Measurements from ENCODE around the gene EDAR.

DNA sequence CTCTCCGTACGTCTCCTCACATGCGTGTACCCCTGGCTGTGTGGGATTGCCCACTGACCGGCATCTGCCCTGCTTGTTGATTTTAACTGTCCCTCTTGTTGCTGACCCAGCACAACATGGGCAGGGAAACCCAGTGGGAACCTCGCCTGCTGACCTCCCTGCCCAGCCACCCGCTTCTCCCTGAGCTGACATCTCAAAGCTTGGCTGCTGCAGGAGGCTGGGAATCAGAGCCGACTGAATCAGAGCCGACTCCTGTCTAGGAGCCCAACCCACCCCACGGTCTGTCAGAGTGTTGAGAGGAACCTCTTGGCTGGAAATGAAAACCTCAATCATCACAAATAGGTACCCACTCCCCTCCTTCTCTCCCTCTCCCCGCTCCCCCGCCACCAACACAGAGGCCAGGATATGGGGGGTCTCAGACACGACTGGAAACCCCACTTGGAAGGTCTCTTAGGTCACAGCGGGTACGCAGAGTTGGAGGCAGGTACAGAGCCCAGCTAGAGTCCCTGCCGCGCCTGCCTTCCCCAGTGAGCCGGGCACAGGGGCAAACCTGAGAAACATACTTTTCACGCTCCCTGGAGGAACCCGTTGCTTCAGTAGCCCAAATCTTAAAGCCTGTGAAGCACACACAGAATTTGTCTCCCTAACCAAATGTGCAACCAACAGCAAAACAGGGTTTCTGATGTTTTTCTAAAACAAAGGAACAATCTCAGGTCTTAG lies 784 bp downstream of the EDAR start:
- TF ChIP-seq, protein P1, sequence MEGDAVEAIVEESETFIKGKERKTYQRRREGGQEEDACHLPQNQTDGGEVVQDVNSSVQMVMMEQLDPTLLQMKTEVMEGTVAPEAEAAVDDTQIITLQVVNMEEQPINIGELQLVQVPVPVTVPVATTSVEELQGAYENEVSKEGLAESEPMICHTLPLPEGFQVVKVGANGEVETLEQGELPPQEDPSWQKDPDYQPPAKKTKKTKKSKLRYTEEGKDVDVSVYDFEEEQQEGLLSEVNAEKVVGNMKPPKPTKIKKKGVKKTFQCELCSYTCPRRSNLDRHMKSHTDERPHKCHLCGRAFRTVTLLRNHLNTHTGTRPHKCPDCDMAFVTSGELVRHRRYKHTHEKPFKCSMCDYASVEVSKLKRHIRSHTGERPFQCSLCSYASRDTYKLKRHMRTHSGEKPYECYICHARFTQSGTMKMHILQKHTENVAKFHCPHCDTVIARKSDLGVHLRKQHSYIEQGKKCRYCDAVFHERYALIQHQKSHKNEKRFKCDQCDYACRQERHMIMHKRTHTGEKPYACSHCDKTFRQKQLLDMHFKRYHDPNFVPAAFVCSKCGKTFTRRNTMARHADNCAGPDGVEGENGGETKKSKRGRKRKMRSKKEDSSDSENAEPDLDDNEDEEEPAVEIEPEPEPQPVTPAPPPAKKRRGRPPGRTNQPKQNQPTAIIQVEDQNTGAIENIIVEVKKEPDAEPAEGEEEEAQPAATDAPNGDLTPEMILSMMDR (IDR thresholded peaks at IDR 0.05; ENCODE audit: control extremely low read depth in 1 of 3, insufficient read depth in 1 of 3, low read depth in 1 of 3, low read length in 3 of 3), result no peak
- no peak for TF ChIP-seq RAD21 (IDR thresholded peaks at IDR 0.05 in 1 of 2, conservative IDR thresholded peaks at IDR 0.05 in 1 of 2; ENCODE audit: low read depth in 2 of 2, low read length in 2 of 2)
- TF ChIP-seq, protein P2, sequence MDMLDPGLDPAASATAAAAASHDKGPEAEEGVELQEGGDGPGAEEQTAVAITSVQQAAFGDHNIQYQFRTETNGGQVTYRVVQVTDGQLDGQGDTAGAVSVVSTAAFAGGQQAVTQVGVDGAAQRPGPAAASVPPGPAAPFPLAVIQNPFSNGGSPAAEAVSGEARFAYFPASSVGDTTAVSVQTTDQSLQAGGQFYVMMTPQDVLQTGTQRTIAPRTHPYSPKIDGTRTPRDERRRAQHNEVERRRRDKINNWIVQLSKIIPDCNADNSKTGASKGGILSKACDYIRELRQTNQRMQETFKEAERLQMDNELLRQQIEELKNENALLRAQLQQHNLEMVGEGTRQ (IDR thresholded peaks at IDR 0.05; ENCODE audit: low read length), result no peak
- no peak for TF ChIP-seq CHD2 (IDR thresholded peaks at IDR 0.05; ENCODE audit: low read length)
- TF ChIP-seq KDM1A (IDR thresholded peaks at IDR 0.05; ENCODE audit: borderline replicate concordance, low read length), result no peak
- no peak for TF ChIP-seq POLR2A (IDR thresholded peaks at IDR 0.05; ENCODE audit: control extremely low read depth in 1 of 2, low read depth in 2 of 2, low read length in 2 of 2)
- TF ChIP-seq JUN (IDR thresholded peaks at IDR 0.05; ENCODE audit: low read depth, low read length), result no peak
- no peak for TF ChIP-seq EP300 (IDR thresholded peaks at IDR 0.05; ENCODE audit: borderline replicate concordance in 1 of 2, low read depth in 2 of 2, low read length in 2 of 2)

Measured in H1 (cell line).